Mesenchymal stem cell (in vitro differentiated cells and primary cell): ENCODE measurements around the gene ASNSD1.
A peak's percentile ranks its signal among the peaks of the same experiment; 100 is the strongest.

Experiments used
- DNase-seq: peaks from one replicate; pipeline ENCODE4 v3.0.0-alpha.2; 2013
- H2AFZ ChIP-seq: one replicate; pipeline ENCODE4 v1.6.1; 2013; ENCODE audit warnings: low read depth, mild to moderate bottlenecking, control low read depth, inconsistent platforms, low read length, moderate library complexity
- H2AK5ac ChIP-seq: 2 replicates; pipeline ENCODE4 v1.6.1; 2013; ENCODE audit warnings: low read length, moderate library complexity, mild to moderate bottlenecking, inconsistent platforms; ENCODE audit not compliant: severe bottlenecking
- H2BK120ac ChIP-seq: one replicate; pipeline ENCODE4 v1.6.1; 2013; ENCODE audit warnings: low read depth, mild to moderate bottlenecking, inconsistent platforms, low read length, moderate library complexity
- H2BK12ac ChIP-seq, 2 experiments: one replicate each; pipeline ENCODE4 v1.6.1; 2013; ENCODE audit warnings: inconsistent platforms in 2 of 2, low read length in 2 of 2, mild to moderate bottlenecking in 2 of 2, moderate library complexity in 2 of 2, control low read depth in 1 of 2
- H2BK15ac ChIP-seq: one replicate; pipeline ENCODE4 v1.6.1; 2013; ENCODE audit warnings: mild to moderate bottlenecking, low read depth, inconsistent platforms; ENCODE audit not compliant: poor library complexity, severe bottlenecking
- H2BK5ac ChIP-seq: 2 replicates; pipeline ENCODE4 v1.6.1; 2013; ENCODE audit warnings: low read depth, mild to moderate bottlenecking, low read length, control low read depth, inconsistent platforms; ENCODE audit not compliant: poor library complexity, severe bottlenecking
- H3K14ac ChIP-seq, 2 experiments: one replicate each; pipeline ENCODE4 v1.6.1; 2013; ENCODE audit warnings: inconsistent platforms in 2 of 2, low read length in 2 of 2, control low read depth in 1 of 2, mild to moderate bottlenecking in 1 of 2, moderate library complexity in 1 of 2
- H3K18ac ChIP-seq, 2 experiments: one replicate each; pipeline ENCODE4 v1.6.1; 2013; ENCODE audit warnings: inconsistent platforms in 2 of 2, low read length in 2 of 2, control low read depth in 1 of 2, low read depth in 1 of 2, mild to moderate bottlenecking in 1 of 2
- H3K23ac ChIP-seq, 2 experiments: one replicate each; pipeline ENCODE4 v1.6.1; 2013; ENCODE audit warnings: inconsistent platforms in 2 of 2, low read length in 2 of 2, mild to moderate bottlenecking in 2 of 2, moderate library complexity in 2 of 2, control low read depth in 1 of 2
- H3K27ac ChIP-seq: 2 replicates; pipeline ENCODE4 v1.5.1; 2013; ENCODE audit warnings: mild to moderate bottlenecking, moderate library complexity, low read length, control low read depth, inconsistent platforms; ENCODE audit not compliant: poor library complexity, severe bottlenecking
- H3K27me3 ChIP-seq, 2 experiments: 2 replicates each; pipeline versions ENCODE4 v1.6.1 to v1.7.0; 2013; ENCODE audit warnings: low read length in 2 of 2, mild to moderate bottlenecking in 2 of 2, moderate library complexity in 2 of 2, control low read depth in 1 of 2, inconsistent platforms in 1 of 2; ENCODE audit not compliant: control insufficient read depth in 1 of 2, insufficient read depth in 1 of 2
- H3K36me3 ChIP-seq, 2 experiments: 2 replicates each; pipeline versions ENCODE4 v1.6.1 to v1.7.0; 2013; ENCODE audit warnings: low read length in 2 of 2, control low read depth in 1 of 2, inconsistent platforms in 1 of 2, low read depth in 1 of 2, mild to moderate bottlenecking in 1 of 2; ENCODE audit not compliant: insufficient read depth in 2 of 2, control insufficient read depth in 1 of 2
- H3K4ac ChIP-seq, 2 experiments: one replicate each; pipeline ENCODE4 v1.6.1; 2013; ENCODE audit warnings: inconsistent platforms in 2 of 2, low read length in 2 of 2, mild to moderate bottlenecking in 2 of 2, moderate library complexity in 2 of 2, control low read depth in 1 of 2, low read depth in 1 of 2
- H3K4me1 ChIP-seq: 2 replicates; pipeline ENCODE4 v1.6.1; 2013; ENCODE audit warnings: low read depth, low read length, control low read depth; ENCODE audit not compliant: control insufficient read depth, insufficient read depth
- H3K4me2 ChIP-seq: 2 replicates; pipeline ENCODE4 v1.6.1; 2013; ENCODE audit warnings: low read length, mild to moderate bottlenecking, inconsistent platforms; ENCODE audit not compliant: poor library complexity, severe bottlenecking
- H3K4me3 ChIP-seq, 2 experiments: 2 replicates each; pipeline versions ENCODE4 v1.5.1 to v1.7.0; 2013; ENCODE audit warnings: low read length in 2 of 2, mild to moderate bottlenecking in 2 of 2, control low read depth in 1 of 2, low read depth in 1 of 2; ENCODE audit not compliant: insufficient read depth in 1 of 2
- H3K79me1 ChIP-seq: replicated peaks from 2 replicates; pipeline ENCODE4 v1.6.1; 2013; ENCODE audit warnings: mild to moderate bottlenecking, control low read depth, low read length, inconsistent platforms; ENCODE audit not compliant: poor library complexity, severe bottlenecking
- H3K9ac ChIP-seq: 2 replicates; pipeline ENCODE4 v1.7.0; 2013; ENCODE audit warnings: mild to moderate bottlenecking, low read length, moderate library complexity
- H3K9me3 ChIP-seq: 2 replicates; pipeline ENCODE4 v1.7.0; 2013; ENCODE audit warnings: mild to moderate bottlenecking, low read length; ENCODE audit not compliant: control insufficient read depth
- H4K8ac ChIP-seq: one replicate; pipeline ENCODE4 v1.6.1; 2013; ENCODE audit warnings: inconsistent platforms, mild to moderate bottlenecking, low read length, moderate library complexity
- H4K91ac ChIP-seq: one replicate; pipeline ENCODE4 v1.6.1; 2013; ENCODE audit warnings: mild to moderate bottlenecking, low read length, inconsistent platforms
- WGBS: methylation state at CpG from one replicate; pipeline ENCODE4 v1.1.7; 2013; ENCODE audit warnings: mixed read lengths; 5-methylcytosine and 5-hydroxymethylcytosine counted together

The ASNSD1 gene

GRCh38 chr2:189631849-189632248 lies 29.4 kb upstream of the ASNSD1 start:
- no peak overlapping the region for H3K23ac ChIP-seq
- no peak overlapping the region for H4K91ac ChIP-seq
- no peak overlapping the region for H2AK5ac ChIP-seq
- H3K14ac ChIP-seq: no peak overlapping the region
- no peak overlapping the region for H3K4me3 ChIP-seq
- H3K36me3 ChIP-seq: no peaks in the 10 kb centered on the region
- WGBS: 60% methylated on average over 2 of the region's 4 CpGs
- H3K9ac ChIP-seq: no peak overlapping the region
- no peak overlapping the region for H3K4me2 ChIP-seq
- no peaks in the 10 kb centered on the region for H3K27me3 ChIP-seq
- H2BK120ac ChIP-seq: no peak overlapping the region
- no peaks in the 10 kb centered on the region for H3K79me1 ChIP-seq
- H3K4ac ChIP-seq: no peak overlapping the region
- DNase-seq: peak; percentile 15
- no peak overlapping the region for H2AFZ ChIP-seq
- no peaks in the 10 kb centered on the region for H3K4me1 ChIP-seq
- no peak overlapping the region for H4K8ac ChIP-seq
- no peak overlapping the region for H3K27ac ChIP-seq
- H3K18ac ChIP-seq: no peak overlapping the region
- no peak overlapping the region for H2BK15ac ChIP-seq
- H2BK5ac ChIP-seq: no peak overlapping the region
- no peaks in the 10 kb centered on the region for H3K9me3 ChIP-seq
- no peak overlapping the region for H2BK12ac ChIP-seq

GRCh38 chr2:189633392-189633811 lies 27.9 kb upstream of the ASNSD1 start:
- Histone ChIP-seq H3K9me3 (no peaks in the 10 kb centered on the region), H3K27me3 (no peaks in the 10 kb centered on the region), H3K4me2 (no peak overlapping the region), H3K79me1 (no peaks in the 10 kb centered on the region), H3K4me1 (no peaks in the 10 kb centered on the region), H3K23ac (no peak overlapping the region), H3K18ac (no peak overlapping the region), H3K4me3 (no peak overlapping the region), H2AFZ (no peak overlapping the region), H3K14ac (no peak overlapping the region), H4K8ac (peak overlapping the region; percentile 30), H2BK12ac (no peak overlapping the region), H3K36me3 (no peaks in the 10 kb centered on the region), H3K27ac (no peak overlapping the region), H4K91ac (no peak overlapping the region), H3K9ac (no peak overlapping the region), H2BK5ac (no peak overlapping the region), H2BK120ac (no peak overlapping the region), H2AK5ac (no peak overlapping the region), H3K4ac (no peak overlapping the region), H2BK15ac (no peak overlapping the region)
- 81% methylated on average over 5 of the region's 5 CpGs for WGBS
- peak; percentile 24 for DNase-seq

GRCh38 chr2:189635353-189635752 lies 25.9 kb upstream of the ASNSD1 start:
- no peak overlapping the region for H2BK15ac ChIP-seq
- H2AFZ ChIP-seq: no peak overlapping the region
- no peak overlapping the region for H2BK12ac ChIP-seq
- no peaks in the 10 kb centered on the region for H3K79me1 ChIP-seq
- H4K91ac ChIP-seq: no peak overlapping the region
- H3K9ac ChIP-seq: no peak overlapping the region
- H3K4me2 ChIP-seq: no peak overlapping the region
- no peak overlapping the region for H3K18ac ChIP-seq
- H4K8ac ChIP-seq: no peak overlapping the region
- DNase-seq: no peak
- H2AK5ac ChIP-seq: no peak overlapping the region
- no peak overlapping the region for H3K4ac ChIP-seq
- no peak overlapping the region for H3K14ac ChIP-seq
- no peaks in the 10 kb centered on the region for H3K9me3 ChIP-seq
- H3K23ac ChIP-seq: no peak overlapping the region
- H3K27me3 ChIP-seq: no peaks in the 10 kb centered on the region
- H3K36me3 ChIP-seq: no peaks in the 10 kb centered on the region
- 93% methylated on average over 2 of the region's 2 CpGs for WGBS
- no peak overlapping the region for H3K27ac ChIP-seq
- H2BK5ac ChIP-seq: no peak overlapping the region
- H2BK120ac ChIP-seq: no peak overlapping the region
- no peak overlapping the region for H3K4me3 ChIP-seq
- no peaks in the 10 kb centered on the region for H3K4me1 ChIP-seq

- Histone ChIP-seq H3K9me3 (no peaks in the 10 kb centered on the region), H3K23ac (no peak overlapping the region), H3K27ac (no peak overlapping the region), H2AK5ac (no peak overlapping the region), H3K14ac (no peak overlapping the region), H3K4ac (no peak overlapping the region), H3K4me2 (no peak overlapping the region), H2BK120ac (no peak overlapping the region), H4K8ac (no peak overlapping the region), H3K4me1 (no peaks in the 10 kb centered on the region), H2AFZ (no peak overlapping the region), H2BK5ac (no peak overlapping the region), H3K4me3 (no peak overlapping the region), H3K9ac (no peak overlapping the region), H4K91ac (no peak overlapping the region), H3K27me3 (no peaks in the 10 kb centered on the region), H3K36me3 (no peaks in the 10 kb centered on the region), H3K79me1 (no peaks in the 10 kb centered on the region), H2BK12ac (no peak overlapping the region), H3K18ac (no peak overlapping the region), H2BK15ac (no peak overlapping the region)
- 93% methylated on average over 4 of the region's 4 CpGs for WGBS
- no peak for DNase-seq
Measured at GRCh38 chr2:189638301-189639006, 22.8 kb upstream of the ASNSD1 start.
